Endodermal cell (in vitro differentiated cells): ENCODE results near the gene HSPB2. TPM values are rescaled to one million over a fixed set of nuclear protein-coding genes. Genes with fewer than 3 reads are reported as not detected.

Source experiments
- DNase-seq: peaks from one replicate; pipeline ENCODE4 v3.0.0-alpha.2; 2017
- H3K27ac ChIP-seq: 2 replicates; pipeline ENCODE4 v1.5.1; 2013; ENCODE audit warnings: mild to moderate bottlenecking, low read depth, low read length, moderate library complexity
- H3K27me3 ChIP-seq: 2 replicates; pipeline ENCODE4 v1.6.1; 2013; ENCODE audit warnings: mild to moderate bottlenecking, low read length, moderate library complexity; ENCODE audit not compliant: insufficient read depth, control insufficient read depth, poor library complexity, severe bottlenecking
- H3K36me3 ChIP-seq: 2 replicates; pipeline ENCODE4 v1.7.0; 2013; ENCODE audit warnings: mild to moderate bottlenecking, low read length, moderate library complexity; ENCODE audit not compliant: control insufficient read depth, insufficient read depth
- H3K4me1 ChIP-seq: one replicate; pipeline ENCODE4 v1.7.0; 2013; ENCODE audit warnings: low read length; ENCODE audit not compliant: control insufficient read depth, insufficient read depth
- H3K4me3 ChIP-seq: 2 replicates; pipeline ENCODE4 v1.5.1; 2013; ENCODE audit warnings: mild to moderate bottlenecking, low read length, moderate library complexity
- H3K9ac ChIP-seq: 2 replicates; pipeline ENCODE4 v1.6.1; 2013; ENCODE audit warnings: mild to moderate bottlenecking, low read length, moderate library complexity; ENCODE audit not compliant: poor library complexity, severe bottlenecking; ENCODE audit errors: extremely low read depth
- H3K9me3 ChIP-seq: 2 replicates; pipeline ENCODE4 v1.6.1; 2013; ENCODE audit warnings: mild to moderate bottlenecking, low read length, moderate library complexity; ENCODE audit not compliant: control insufficient read depth
- H3K27ac Mint-ChIP-seq: 2 replicates; pipeline ENCODE4 v1.8.0; 2020; ENCODE audit warnings: mixed read lengths
- H3K27me3 Mint-ChIP-seq: 2 replicates; pipeline ENCODE4 v1.8.0; 2021; ENCODE audit warnings: mild to moderate bottlenecking, mixed read lengths; ENCODE audit not compliant: insufficient read depth
- H3K36me3 Mint-ChIP-seq: 2 replicates; pipeline ENCODE4 v1.8.0; 2020; ENCODE audit warnings: low read depth, mixed read lengths
- H3K4me1 Mint-ChIP-seq: 2 replicates; pipeline ENCODE4 v1.8.0; 2020; ENCODE audit warnings: mixed read lengths
- H3K4me3 Mint-ChIP-seq: 2 replicates; pipeline ENCODE4 v1.8.0; 2020; ENCODE audit warnings: mild to moderate bottlenecking, moderate library complexity, mixed read lengths
- H3K9me3 Mint-ChIP-seq: 2 replicates; pipeline ENCODE4 v1.8.0; 2020; ENCODE audit warnings: mild to moderate bottlenecking, mixed read lengths
- CTCF ChIP-seq: fragments of 200-600 bp; sonication (generic); conservative IDR thresholded peaks from 2 replicates; pipeline ENCODE4 v1.5.0; 2021; ENCODE audit warnings: antibody characterized with exemption, mild to moderate bottlenecking
- WGBS, 2 experiments: methylation state at CpG; one replicate each; pipeline versions ENCODE4 v1.1.5 to v1.1.7; 2013; ENCODE audit warnings: missing lambda C conversion rate in 2 of 2, mixed read lengths in 1 of 2; ENCODE audit not compliant: insufficient coverage in 1 of 2, insufficient read length in 1 of 2; 5-methylcytosine and 5-hydroxymethylcytosine counted together
- total RNA-seq, 2 donors: library from RNA; stranded (reverse); fragmentation: NEBNext Ultra II Directional in 1 of 2; extraction: Animal tissue kit (Norgen Biotek cat#: 25700) in 1 of 2; gene quantifications; 2 replicates in 1 of 2; 3 replicates in 1 of 2; pipeline ENCODE4 v1.2.1, GENCODE V29; 2021

Gene HSPB2
- total RNA-seq, 2 donors from 2014 or later = 0.20 to 0.33 TPM

- 91 to 93% methylated on average over 7 of the region's 7 CpGs for WGBS, 2 experiments
These were observed 9.2 kb downstream of the HSPB2 start for GRCh38 chr11:111921541-111922230.

GRCh38 chr11:111922803-111923202, 10.3 kb downstream of the HSPB2 start:
- Mint-ChIP-seq H3K4me3 (peak overlapping the region; percentile 12), H3K27ac (peak overlapping the region; percentile 83), H3K4me1 (peaks cover 47% of the 10 kb centered on the region), H3K27me3 (no peaks in the 10 kb centered on the region), H3K36me3 (no peaks in the 10 kb centered on the region), H3K9me3 (no peaks in the 10 kb centered on the region)
- H3K27ac ChIP-seq = no peak overlapping the region
- no peaks in the 10 kb centered on the region for H3K4me1 ChIP-seq
- no peak for DNase-seq
- no peak overlapping the region for H3K9ac ChIP-seq
- no peaks in the 10 kb centered on the region for H3K36me3 ChIP-seq
- no peak overlapping the region for H3K4me3 ChIP-seq
- 81 to 90% methylated on average over 2 of the region's 2 CpGs for WGBS, 2 experiments
- no peak for TF ChIP-seq CTCF
- H3K9me3 ChIP-seq = no peaks in the 10 kb centered on the region
- H3K27me3 ChIP-seq = no peaks in the 10 kb centered on the region

More at GRCh38 chr11:111921541-111922230, 9.2 kb downstream of the HSPB2 start:
- Histone ChIP-seq H3K4me3 (no peak overlapping the region), H3K27ac (no peak overlapping the region), H3K9me3 (no peaks in the 10 kb centered on the region), H3K27me3 (no peaks in the 10 kb centered on the region), H3K9ac (no peak overlapping the region), H3K4me1 (no peaks in the 10 kb centered on the region), H3K36me3 (no peaks in the 10 kb centered on the region)
- no peak for DNase-seq
- Mint-ChIP-seq H3K9me3 (no peaks in the 10 kb centered on the region), H3K27me3 (no peaks in the 10 kb centered on the region), H3K27ac (no peak overlapping the region), H3K4me3 (no peak overlapping the region), H3K4me1 (peaks cover 42% of the 10 kb centered on the region), H3K36me3 (no peaks in the 10 kb centered on the region)
- no peak for TF ChIP-seq CTCF

- H3K9me3 ChIP-seq = no peaks in the 10 kb centered on the region
- H3K9ac ChIP-seq = no peak overlapping the region
- no peak overlapping the region for H3K27ac ChIP-seq
- no peak for TF ChIP-seq CTCF
- no peaks in the 10 kb centered on the region for H3K36me3 ChIP-seq
- H3K9me3 Mint-ChIP-seq = no peaks in the 10 kb centered on the region
- H3K4me3 Mint-ChIP-seq = peak overlapping the region; percentile 12
- H3K4me1 Mint-ChIP-seq = peaks cover 43% of the 10 kb centered on the region
- H3K27me3 ChIP-seq = no peaks in the 10 kb centered on the region
- H3K4me1 ChIP-seq = no peaks in the 10 kb centered on the region
- no peak overlapping the region for H3K4me3 ChIP-seq
- H3K36me3 Mint-ChIP-seq = no peaks in the 10 kb centered on the region
- H3K27me3 Mint-ChIP-seq = no peaks in the 10 kb centered on the region
- H3K27ac Mint-ChIP-seq = peak overlapping the region; percentile 83
- peak; percentile 61 for DNase-seq
- WGBS, 2 experiments = 62 to 72% methylated on average over 4 to 5 of the region's 5 CpGs
These were observed 10.8 kb downstream of the HSPB2 start for GRCh38 chr11:111923351-111923788.
